Inflammatory macrophage (primary cell): ENCODE data around the gene COL4A2.
A peak's percentile ranks its signal among the peaks of the same experiment; 100 is the strongest.

Experiments
- DNase-seq, 2 donors: peaks; one replicate each; pipeline ENCODE4 v3.0.0-alpha.2; 2020 to 2022

The COL4A2 gene

GRCh38 chr13:110341445-110342244 lies 34.6 kb downstream of the COL4A2 start:
- peak; percentile 35 to 57 for DNase-seq

GRCh38 chr13:110342474-110342873 lies 35.4 kb downstream of the COL4A2 start:
- DNase-seq: no peak

GRCh38 chr13:110343241-110343865 lies 36.3 kb downstream of the COL4A2 start:
- DNase-seq: no peak

GRCh38 chr13:110344320-110344719 lies 37.2 kb downstream of the COL4A2 start:
- no peak for DNase-seq

GRCh38 chr13:110345266-110345665 lies 38.2 kb downstream of the COL4A2 start:
- no peak for DNase-seq

GRCh38 chr13:110345701-110346100 lies 38.6 kb downstream of the COL4A2 start:
- DNase-seq: no peak

GRCh38 chr13:110346661-110347067 lies 39.6 kb downstream of the COL4A2 start:
- DNase-seq: no peak

- DNase-seq: no peak
Observed at GRCh38 chr13:110347088-110347487, 40.0 kb downstream of the COL4A2 start.

GRCh38 chr13:110347535-110348308 lies 40.6 kb downstream of the COL4A2 start:
- no peak for DNase-seq

- DNase-seq: peak; percentile 5 to 23
Observed at GRCh38 chr13:110348309-110349105, 41.4 kb downstream of the COL4A2 start.

GRCh38 chr13:110349239-110349638 lies 42.2 kb downstream of the COL4A2 start:
- DNase-seq: no peak

GRCh38 chr13:110350049-110350448 lies 43.0 kb downstream of the COL4A2 start:
- no peak for DNase-seq

GRCh38 chr13:110350509-110350908 lies 43.4 kb downstream of the COL4A2 start:
- no peak for DNase-seq

GRCh38 chr13:110351636-110352420 lies 44.7 kb downstream of the COL4A2 start:
- no peak for DNase-seq

GRCh38 chr13:110352735-110353134 lies 45.7 kb downstream of the COL4A2 start:
- no peak for DNase-seq

- no peak for DNase-seq
Observed at GRCh38 chr13:110353339-110353977, 46.4 kb downstream of the COL4A2 start.

GRCh38 chr13:110354123-110354627 lies 47.1 kb downstream of the COL4A2 start:
- no peak for DNase-seq

- DNase-seq: no peak
Observed at GRCh38 chr13:110354715-110355473, 47.8 kb downstream of the COL4A2 start.

GRCh38 chr13:110356362-110356761 lies 49.3 kb downstream of the COL4A2 start:
- no peak for DNase-seq

- no peak for DNase-seq
Observed at GRCh38 chr13:110358381-110358780, 51.3 kb downstream of the COL4A2 start.
